GM19395 (cell line): ENCODE results near the gene MAP1LC3A.

Experiments
- ATAC-seq: cut with Tn5 transposase; IDR thresholded peaks from one replicate; pipeline ENCODE4 v1.9.1; 2021; ENCODE audit warnings: mild to moderate bottlenecking, moderate library complexity; ENCODE audit not compliant: unreplicated experiment

The MAP1LC3A gene

GRCh38 chr20:34574861-34575260 is 16.3 kb downstream of the MAP1LC3A start:
- ATAC-seq: no peak

- ATAC-seq: no peak
These were observed 16.8 kb downstream of the MAP1LC3A start for GRCh38 chr20:34575271-34575670.

- ATAC-seq: no peak
These were observed 17.2 kb downstream of the MAP1LC3A start for GRCh38 chr20:34575756-34576155.

- ATAC-seq: no peak
These were observed 18.5 kb downstream of the MAP1LC3A start for GRCh38 chr20:34577061-34577460.

- no peak for ATAC-seq
These were observed 19.5 kb downstream of the MAP1LC3A start for GRCh38 chr20:34578025-34578424.

GRCh38 chr20:34578521-34578920 is 20.0 kb downstream of the MAP1LC3A start:
- no peak for ATAC-seq

- ATAC-seq: no peak
These were observed 20.9 kb downstream of the MAP1LC3A start for GRCh38 chr20:34579191-34579978.

- peak; percentile 79 for ATAC-seq
These were observed 21.7 kb downstream of the MAP1LC3A start for GRCh38 chr20:34579979-34580940.

- no peak for ATAC-seq
These were observed 23.0 kb downstream of the MAP1LC3A start for GRCh38 chr20:34581341-34582184.

GRCh38 chr20:34582221-34582620 is 23.7 kb downstream of the MAP1LC3A start:
- ATAC-seq: no peak

- ATAC-seq: no peak
These were observed 24.4 kb downstream of the MAP1LC3A start for GRCh38 chr20:34582911-34583310.

GRCh38 chr20:34583544-34583943 is 25.0 kb downstream of the MAP1LC3A start:
- ATAC-seq: no peak

- ATAC-seq: no peak
These were observed 26.5 kb downstream of the MAP1LC3A start for GRCh38 chr20:34585019-34585418.

- no peak for ATAC-seq
These were observed 28.1 kb downstream of the MAP1LC3A start for GRCh38 chr20:34586488-34587163.

- no peak for ATAC-seq
These were observed 37.1 kb downstream of the MAP1LC3A start for GRCh38 chr20:34595377-34596184.

GRCh38 chr20:34600892-34601653 is 42.6 kb downstream of the MAP1LC3A start:
- ATAC-seq: no peak

- no peak for ATAC-seq
These were observed 46.7 kb downstream of the MAP1LC3A start for GRCh38 chr20:34604980-34605788.

- ATAC-seq: no peak
These were observed 48.5 kb downstream of the MAP1LC3A start for GRCh38 chr20:34607066-34607465.
